HG03460 (cell line): Measurements from ENCODE around the gene RRBP1.

ENCODE experiments used
- ATAC-seq: cut with Tn5 transposase; IDR thresholded peaks from one replicate; pipeline ENCODE4 v1.9.1; 2021; ENCODE audit not compliant: unreplicated experiment

Gene RRBP1

DNA sequence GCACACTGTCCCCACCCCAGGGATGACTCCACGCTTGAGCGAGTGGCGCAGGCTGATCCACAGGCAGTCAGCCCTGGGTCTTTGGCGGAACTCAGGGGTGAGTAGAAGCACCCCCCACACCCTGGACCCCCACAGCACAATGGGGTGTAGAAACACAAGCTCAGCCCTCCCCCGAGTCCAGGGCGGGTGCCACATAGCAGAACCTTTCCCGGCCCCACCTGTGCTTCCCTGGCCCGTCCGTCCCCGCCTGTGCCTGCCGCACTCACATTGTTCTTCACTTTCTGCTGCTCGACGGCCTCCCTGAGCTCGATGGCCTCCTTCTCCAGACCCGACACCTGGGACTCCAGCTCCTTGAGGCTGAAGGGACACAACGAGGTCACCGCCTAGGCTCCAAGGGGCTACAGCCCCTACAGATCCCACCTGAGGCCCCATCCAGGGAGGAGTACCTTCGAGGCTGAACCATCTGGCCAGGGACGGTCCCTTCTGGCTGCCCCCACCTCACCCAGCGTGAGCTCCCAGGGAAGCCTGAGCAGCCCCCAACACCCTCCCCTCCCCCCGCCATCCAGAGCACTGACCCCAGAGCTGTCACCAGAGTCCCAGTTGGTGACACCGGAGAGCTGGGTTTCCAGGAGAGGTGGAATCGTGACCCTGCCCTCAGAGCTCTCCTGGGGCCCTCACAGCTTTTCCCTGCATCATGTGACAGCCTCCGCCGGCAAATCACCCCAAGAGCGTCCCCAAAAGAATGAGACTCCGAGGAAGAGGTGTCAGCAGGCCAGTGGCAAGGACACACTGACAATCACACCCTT is 56.6 kb downstream of the RRBP1 start:
- no peak for ATAC-seq

DNA sequence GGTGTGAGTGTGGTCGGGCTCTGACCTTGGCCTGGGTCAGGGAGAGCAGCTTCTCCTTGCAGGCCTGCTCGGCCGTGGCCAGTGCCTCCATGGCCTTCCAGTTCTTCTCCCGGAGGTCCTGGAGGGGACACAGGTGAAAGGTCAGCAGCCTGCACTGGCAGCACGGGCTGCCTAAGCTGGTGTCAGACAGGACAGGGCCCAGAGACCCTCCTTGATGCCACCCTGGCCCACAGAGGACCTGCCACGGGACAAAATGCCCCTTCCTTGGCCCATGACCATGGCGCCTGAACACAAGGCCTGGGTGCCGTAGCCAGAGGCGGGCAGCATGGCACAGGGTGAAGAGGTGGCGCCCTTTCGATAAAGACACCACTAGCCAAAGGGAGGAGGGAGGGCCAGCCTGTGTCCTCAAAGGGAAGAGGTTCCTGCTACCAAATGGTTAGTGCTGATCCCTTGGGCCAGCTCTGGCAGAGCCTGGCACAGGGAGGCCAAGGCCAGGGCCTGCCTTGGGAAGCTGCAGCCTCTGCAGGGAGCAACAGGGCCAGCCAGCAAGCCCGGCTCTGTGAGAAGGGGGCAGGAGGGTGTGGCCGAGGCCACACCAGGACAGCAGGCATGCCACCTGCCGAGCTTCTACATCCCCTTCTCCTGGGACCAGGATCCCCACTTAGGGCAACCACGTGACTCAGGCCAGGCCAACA is 57.3 kb downstream of the RRBP1 start:
- ATAC-seq = no peak

DNA sequence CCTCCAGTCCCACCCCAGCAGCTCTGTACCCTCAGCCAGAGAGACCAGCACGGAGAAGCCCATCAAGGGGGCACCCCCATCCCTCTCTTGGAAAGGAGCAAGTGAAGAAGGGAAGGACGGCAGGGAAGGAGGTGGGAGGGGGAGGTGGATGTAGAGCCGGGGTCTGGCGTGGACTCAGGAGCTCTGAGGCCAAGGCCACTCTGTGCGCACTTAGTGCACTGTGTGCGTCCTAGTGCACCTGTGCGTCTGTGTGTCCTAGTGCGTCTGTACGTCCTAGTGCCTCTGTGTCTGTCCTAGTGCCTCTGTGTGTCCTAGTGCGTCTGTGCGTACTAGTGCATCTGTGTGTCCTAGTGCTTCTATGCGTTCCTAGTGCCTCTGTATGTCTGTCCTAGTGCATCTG is 58.0 kb downstream of the RRBP1 start:
- no peak for ATAC-seq

DNA sequence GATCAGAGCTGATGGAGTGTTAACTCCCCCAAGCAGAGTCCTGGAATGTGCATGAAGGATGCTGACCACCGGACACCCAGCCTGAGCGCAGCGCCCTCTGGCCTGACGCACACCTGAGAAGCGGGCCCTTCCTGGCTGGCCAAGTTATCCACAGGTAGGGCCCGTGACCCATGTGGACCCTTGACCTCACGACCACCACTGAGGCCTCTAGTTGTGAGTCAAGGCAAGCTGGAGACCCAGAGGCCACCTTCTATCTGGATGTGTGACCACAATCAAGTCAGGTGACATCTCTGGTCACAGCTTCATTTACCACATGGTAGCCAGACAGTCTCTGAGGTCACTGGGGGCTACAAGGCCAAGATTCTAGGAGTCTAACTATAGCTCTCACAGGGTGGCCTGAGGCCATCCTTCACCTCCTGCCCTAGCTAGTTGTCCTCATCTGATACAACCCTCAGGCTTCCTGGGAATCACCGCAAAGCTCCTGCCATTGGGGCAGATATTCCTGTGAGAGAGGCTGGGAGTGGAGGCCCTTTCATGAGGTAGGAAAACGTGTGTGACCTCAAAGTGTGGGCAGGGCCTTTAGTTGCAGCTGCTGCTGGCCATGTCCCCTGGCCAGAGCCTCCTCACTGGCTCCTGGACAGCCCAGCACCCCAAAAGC is 59.1 kb downstream of the RRBP1 start:
- no peak for ATAC-seq

DNA sequence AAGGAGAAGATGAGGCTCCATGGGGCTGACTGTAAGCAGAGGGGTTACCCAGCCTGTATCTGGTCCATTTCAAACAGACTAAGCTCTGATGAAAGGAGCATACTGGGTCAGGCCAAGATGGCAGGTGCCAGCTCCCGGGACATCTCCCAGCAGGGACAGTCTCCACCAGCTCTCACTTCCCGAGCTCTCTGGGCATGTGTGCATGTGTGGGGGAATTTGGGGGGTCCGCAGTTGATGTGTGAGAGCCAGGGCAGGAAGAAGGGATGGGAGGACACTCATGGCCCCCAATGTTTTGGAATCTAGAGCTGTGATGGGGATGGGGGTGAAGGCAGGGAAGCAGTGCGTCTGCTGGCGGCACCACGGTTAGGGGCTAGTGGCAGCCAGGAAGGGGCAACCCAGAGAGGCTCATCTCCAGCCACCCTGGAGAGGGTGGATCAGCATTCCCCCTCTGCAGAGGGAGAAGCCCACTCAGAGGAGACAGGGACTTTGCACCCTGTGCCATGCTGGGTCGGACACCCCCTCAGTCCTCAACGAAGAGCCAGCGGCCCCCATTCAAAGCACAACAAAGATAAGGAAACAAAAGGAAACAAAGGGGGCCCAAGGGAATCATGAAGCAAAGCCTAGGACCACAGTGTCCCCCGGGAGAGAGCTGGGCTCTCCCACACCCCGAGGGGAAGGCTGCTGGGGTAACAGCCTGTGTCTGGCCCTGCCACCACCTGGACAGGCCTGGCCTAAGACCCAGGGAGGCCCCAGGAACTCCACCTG is 59.8 kb downstream of the RRBP1 start:
- ATAC-seq = no peak

DNA sequence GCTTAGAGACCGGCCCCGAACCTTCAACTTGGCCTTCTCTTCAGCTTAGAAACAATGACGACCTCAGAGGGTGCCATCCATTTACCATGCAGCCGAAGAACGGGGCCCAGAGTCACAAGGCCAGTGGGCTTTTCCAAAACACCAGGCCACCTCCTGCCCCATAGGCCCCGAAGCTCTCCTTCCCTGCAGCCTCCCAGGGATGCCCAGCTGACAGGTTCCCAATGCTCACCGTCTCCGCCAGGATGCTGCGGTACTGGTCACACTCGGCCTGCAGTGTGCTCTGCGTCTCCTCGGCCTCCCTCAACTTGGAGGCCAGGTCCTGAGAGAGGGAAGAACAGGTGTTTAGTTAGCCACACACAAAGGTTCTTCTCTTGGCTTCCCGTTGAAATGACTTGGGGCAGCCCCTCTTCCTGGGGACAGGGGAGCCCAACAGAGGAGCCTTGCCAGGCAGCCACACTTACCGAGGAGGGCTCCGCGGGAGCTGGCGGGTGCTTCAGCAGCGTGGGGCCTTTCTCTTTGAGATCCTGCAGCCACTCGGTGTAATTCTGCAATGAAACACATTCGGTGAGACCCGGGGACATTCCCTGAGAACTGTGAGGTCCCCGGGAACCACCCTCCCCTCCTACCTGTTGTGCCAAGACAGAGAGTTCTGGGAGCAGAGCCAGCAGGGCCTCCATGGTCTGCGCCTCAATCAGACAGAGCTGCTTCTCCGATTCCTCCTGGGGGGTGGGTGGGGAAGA is 60.6 kb downstream of the RRBP1 start:
- ATAC-seq = no peak

DNA sequence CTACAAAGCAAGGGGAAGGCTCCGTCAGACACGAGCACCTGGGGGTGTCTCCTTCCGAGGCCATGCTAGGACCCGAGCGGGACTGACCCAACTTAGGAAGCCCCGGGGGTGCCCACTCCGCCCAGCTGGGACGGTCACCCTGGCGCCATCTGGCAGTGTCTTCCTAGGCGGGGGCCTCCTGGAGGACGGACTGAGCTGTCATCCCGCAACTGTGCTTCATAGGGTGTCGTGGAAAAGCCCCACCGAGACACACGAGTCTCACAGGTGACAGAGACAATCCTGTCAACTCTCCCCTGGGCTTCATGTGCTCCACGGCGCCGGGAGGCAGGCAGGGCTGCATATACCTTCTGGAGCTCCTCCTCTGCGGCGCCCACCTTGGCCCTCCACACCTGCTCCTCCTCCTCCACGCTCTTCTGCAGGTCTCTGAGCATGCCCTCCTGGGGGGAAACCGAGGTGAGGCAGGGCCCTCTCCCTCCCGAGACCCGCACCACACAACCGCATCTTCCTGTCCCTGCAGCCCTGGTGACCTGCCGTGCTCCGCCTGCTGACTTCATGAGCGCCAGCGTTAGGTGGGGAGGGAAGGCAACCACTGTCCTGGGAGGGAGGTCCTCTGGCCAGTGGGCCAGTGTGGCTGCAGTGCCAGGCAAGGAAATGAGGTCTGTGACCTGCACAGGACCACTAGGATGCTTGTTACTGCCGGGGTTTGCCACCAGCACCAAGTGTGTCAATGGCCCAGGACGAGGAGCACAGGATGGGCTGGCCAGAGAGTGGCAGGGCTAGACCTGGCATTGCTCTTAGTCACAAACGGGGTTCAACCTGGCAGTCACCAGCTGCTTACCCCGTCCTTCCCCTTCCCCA is 61.4 kb downstream of the RRBP1 start:
- ATAC-seq = no peak

DNA sequence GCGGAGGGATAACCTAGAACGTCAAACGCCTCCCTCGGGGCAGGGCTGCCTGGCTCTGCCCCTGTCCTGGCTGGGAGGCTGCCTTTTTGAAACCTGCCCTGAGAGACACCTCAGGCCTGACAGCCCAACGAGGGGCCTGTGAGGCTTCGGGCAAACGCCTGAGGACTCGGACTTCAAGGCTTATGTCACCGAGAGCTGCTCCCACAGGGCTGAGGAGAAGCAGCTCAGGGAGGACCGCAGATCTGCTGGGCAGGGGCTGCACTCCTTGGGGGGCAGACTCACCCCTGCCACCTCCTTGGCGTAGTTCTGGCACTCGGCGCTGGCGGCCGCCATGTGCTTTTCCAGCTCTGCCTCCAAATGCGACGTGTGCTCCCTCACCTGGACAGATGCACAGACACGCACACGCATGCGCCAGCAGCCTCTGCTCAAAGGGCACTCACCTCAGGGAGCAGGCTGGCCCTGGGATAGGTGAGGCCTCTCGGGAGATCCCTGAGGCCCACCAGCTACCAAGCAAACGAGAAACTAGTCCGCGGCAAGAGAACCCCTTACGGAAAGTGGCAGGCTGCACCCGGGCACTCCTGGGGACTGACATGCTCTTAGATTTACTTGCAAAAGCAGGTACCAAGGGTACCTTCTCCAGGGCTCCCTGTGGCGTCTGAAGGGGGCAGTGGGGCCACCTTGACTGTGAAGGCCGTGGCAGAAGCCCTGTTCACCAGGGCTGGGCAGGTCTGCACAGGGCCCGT is 62.5 kb downstream of the RRBP1 start:
- no peak for ATAC-seq

DNA sequence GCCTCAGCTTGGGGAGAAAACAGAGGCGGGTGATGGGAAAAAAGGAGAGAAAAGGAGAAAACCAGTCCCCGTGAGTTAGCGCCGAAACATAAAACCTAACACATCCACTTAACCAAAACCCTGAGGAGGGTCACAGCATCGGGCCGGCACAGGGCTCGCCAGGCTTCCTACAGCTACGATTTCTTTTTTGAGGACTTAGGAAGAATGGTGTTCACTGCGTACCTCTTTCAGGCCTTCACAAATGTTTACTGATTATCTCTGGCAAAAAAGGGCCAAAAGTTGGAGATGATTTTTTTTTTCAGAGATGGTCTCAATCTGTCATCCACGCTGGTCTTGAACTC is 63.4 kb downstream of the RRBP1 start:
- no peak for ATAC-seq

DNA sequence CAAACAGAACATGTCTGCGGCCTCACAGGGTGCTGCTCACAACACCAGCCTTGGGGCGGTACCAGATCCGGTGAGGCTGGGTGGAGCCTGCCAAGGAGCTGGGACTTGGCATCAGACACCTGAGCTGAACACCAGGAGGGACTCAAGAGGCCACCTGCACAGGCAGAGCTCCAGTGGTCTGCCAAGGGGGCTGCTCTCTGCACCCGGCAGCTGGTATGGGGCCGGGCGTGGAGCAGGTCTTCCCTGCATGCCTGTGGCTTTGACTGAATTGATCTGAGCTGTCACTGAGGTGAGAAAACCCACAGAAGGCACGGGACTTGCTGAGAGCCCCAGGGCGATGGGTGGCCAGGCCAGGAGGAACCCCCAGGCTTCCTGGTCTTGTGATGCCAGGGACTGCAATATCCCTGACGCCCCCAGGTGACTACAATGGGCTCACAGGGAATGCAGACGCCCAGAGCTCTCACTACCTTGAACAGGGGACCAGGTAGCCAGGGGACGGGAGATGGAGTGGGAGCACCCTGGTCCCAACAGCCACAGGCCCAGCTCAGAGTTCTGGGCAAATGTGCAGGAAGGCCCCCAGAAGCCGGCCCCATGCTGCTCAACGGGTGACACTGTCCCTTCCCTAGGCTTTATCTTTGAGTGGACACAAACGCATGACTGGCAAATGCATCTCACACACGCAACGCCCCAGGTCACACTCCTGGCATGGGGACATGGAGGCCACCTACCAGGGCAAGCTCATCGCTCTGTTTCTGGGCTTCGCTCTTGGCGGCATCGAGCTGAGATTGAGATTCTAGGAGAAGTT is 64.0 kb downstream of the RRBP1 start:
- ATAC-seq = no peak

DNA sequence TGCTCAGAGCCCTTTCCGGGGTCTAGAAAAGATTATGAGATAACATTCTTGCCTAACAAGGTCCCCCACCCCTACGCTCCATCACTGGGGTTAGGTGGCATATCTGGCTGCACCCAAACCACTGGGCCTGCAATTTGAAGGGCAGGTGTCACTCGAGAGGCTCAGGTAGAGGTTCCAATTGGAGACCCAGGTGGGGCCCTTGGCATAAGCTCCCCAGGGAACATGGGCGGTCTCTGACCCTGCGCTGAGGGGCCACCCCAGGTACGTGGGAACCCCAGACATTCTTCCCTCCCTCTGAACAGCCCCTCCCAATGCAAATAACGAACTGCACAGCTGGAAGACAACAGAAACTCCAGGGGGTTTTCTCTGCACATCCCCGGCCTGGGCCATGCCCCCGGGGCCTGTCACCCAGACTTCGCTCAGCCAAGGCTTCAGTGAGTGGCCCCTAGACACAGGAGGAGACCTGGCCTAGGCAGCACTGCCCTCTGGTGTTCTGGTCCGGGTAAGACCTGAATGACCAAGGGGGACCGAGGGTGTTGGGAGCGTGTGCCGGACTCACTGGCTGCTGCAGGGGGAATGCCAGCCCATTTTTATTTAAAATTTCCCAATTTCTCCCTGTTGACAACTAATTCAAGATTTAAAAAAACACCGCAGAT is 64.7 kb downstream of the RRBP1 start:
- ATAC-seq = no peak

DNA sequence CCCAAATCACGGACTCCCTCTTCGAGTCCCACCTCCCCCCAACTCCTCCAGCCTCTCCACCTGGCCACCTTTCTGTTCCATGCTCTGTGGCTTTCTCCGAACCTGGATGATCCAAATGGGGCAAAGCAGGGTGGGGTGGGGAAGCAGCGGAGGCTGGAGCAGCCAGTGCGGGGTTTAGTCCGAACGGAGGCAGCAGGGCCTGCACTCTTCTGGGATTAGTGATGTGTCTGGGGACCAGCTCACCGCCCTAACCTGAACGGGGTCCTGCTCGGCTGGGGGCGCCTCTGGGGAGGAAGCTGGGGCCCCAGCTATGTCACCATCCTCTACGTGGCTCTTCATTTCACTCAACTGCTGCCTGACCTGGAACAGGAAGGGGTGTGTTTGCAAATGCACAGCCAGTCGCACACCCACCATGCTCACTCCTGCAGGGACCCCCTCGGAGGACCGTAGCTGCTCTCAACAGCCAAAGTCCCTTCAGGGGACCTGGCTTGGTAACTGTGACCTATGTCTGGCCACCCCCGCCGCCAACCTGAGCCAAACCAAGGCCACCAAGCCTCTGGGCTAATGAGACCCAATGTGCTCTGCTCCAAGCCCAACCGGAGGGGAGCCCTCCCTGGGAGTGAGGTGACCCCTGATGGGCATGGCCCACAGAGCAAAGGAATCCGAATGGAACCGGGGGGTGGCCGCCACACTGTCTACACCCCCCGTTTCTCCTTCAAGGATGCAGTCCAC is 65.4 kb downstream of the RRBP1 start:
- ATAC-seq = no peak

DNA sequence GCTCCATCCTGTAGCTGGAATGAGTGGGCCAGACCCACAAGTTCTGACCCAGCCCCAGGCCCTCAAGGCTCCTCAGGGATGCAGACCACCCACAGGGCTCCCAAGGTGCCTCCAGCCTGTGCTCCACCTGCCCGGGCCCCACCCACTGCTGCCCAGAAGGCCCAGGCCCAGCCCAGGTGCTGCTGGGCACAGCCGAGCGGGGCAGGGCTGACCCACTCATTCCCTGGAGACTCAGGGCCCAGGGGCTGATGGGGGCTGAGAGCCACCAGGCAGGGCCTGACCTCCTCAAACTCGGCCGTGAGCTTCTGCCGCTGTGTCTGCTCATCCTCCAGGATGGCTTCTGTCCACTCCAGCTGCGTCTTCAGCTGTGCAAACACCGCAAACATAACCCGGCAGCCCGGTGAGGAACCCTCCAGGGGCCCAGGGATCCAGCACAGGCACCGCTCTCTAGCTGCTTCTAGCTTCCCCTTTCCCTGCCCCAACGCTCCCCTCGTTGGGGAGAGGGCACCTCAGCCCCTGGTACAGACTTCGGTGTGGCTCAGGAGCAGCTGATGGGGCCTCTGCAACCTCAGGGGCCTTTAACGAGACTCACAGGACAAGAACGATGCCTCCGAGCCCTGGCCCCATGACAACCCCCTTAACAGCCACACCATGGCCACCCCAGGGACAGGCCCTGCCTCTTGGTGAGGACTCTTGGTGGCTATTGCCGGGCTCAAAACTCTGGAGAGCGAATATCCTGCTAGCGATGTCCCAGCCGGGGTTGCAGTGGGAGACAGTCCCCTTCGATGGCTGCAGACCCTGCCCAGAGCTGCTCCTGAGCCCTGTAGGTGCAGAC is 66.2 kb downstream of the RRBP1 start:
- ATAC-seq = no peak

DNA sequence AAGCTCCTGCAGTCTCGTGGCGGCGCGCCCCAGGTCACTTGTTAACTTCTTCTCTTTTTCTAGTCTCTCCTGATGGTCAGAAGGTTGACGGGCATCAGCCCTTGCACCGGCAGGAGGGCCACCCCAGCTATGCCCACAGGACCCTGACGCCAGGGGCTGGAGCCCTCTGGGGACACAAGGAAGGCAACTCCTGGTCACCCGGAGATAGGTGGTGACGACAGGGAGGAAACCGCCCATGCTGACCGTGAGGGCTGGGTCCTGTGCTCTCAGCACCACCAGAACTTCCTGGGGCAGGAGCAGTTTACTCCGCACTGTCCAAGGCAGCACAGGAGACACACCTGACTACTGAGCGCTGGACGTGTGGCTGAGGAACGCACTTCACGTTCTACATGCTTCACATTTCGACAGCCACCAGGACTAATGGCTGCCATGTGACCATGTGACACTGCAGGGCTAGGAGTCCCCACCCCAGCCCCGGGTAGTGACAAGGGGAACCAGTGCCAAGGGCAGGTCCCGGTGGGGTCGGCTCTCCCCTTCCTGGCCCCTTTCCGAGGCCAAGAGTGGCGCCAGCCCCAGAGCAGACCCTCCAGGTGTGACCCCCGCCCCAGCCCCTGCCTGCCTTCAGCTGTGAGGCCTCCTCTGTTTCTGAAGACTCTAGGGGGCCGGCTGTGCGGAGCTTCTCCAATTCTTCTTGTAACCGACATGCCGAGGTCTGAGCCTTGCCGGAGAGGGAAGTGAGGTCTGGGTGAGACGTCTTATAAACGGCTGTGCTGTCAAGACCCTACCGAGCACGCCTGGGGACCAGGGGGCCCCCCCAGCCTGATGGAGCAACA is 67.0 kb downstream of the RRBP1 start:
- ATAC-seq = no peak

DNA sequence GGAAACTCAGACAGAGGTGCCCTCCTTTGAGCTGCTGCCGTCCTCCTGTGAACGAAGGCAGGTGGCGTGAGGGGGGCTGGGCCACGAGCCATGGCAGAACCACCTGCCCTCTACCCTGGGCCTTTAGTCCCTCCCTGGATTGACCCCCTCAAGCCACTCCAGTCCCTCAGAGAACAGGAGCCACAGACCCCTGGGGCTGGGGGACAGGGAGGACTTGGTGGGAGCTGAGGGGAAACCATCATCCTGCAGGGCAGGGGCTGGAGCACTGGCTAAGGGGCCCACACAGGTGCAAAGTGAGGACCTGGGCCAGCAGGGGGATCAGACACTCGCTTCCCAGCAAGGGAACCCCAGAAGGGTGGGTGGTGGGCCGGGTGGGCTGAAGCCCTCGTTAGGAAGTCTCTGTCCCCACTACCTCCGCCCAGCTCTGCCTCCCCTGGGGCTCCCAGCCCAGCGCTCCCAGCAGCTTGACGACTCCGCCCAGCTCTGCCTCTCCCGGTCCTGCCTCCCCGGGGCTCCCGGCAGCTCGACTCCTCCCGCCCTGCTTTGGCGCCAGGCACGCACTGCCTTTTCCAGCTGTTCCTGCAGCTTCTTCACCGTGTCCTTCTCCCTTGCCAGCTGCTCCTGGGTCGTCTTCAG is 67.7 kb downstream of the RRBP1 start:
- ATAC-seq = no peak
